ENCODE measurements around the gene GOLGA6L10.
"Not testable (repeated sequence)": the region's sequence is repeated elsewhere in the genome, so short reads cannot be mapped to it uniquely, and the experiment has no call there.

GOLGA6L10 gene

GRCh38 chr15:82299511-82299914 is 49.8 kb downstream of the GOLGA6L10 start:
- DNase-seq (ENCODE audit: low read depth) = not testable (repeated sequence)

- no peak for DNase-seq (ENCODE audit: low read depth)
Measured at GRCh38 chr15:82298520-82298919, 50.8 kb downstream of the GOLGA6L10 start.

- DNase-seq (ENCODE audit: low read depth) = no peak
Measured at GRCh38 chr15:82298032-82298431, 51.2 kb downstream of the GOLGA6L10 start.

GRCh38 chr15:82297546-82297945 is 51.7 kb downstream of the GOLGA6L10 start:
- no peak for DNase-seq (ENCODE audit: low read depth)

- DNase-seq (ENCODE audit: low read depth) = no peak
Measured at GRCh38 chr15:82294061-82294690, 55.1 kb downstream of the GOLGA6L10 start.

- DNase-seq (ENCODE audit: low read depth) = no peak
Measured at GRCh38 chr15:82292271-82292670, 57.0 kb downstream of the GOLGA6L10 start.
